ENCODE results near the gene IQCM.

Gene IQCM

DNA sequence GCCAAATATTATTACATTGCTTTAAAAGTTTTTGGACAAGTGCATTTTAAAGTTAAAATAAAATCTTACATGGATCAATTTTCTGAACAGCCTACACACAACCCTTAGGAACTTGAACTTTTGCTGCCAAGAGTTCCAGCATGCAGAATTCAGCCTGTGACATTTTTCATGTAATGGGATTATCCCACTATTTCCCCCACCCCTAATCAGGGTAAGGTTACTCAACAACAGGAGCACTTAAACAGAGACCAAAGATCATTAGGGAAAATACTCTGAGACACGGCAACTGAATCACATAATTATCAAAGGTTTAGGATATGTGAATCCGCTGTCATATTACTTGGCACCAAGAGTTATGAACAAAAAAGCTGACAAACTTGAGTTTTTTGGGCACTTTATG is 47.2 kb downstream of the IQCM start:
- no peak for DNase-seq

DNA sequence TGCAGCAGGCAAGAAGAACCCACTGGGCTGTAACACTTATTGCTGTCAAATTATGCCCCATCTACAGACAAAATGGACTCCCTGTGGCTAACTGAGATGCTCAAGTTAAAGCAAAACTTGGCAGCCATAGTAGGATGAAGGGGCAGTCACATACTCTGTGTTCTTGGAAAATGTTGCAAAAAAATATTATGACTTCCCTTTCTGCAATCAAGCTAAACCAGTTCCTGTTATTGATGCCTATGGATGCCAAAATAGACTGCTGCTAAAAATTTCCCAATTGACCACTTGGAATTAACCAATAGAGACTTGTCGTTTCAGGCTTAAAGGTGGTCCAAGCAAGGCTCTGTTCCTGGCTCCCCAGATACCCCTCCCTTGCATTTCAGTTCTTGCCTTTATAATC is 49.5 kb downstream of the IQCM start:
- no peak for DNase-seq

DNA sequence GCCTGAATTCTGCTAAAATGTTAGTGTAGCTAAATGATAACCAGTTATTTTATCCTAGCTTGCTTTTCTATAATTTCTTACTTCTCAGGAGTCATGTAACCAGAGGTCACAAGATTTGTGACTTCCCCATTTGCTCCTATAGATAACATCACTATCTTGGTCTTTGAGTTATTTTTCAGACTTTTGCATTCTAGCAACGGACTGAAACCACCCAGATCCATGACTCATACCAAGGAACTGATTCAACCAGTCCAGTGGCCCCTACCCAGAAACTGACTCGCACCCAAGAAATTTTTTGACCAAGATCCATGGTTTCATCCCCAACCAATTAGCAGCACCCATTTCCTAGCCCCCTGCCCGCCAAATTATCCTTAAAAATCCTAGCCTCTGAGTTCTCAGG is 50.0 kb downstream of the IQCM start:
- no peak for DNase-seq

DNA sequence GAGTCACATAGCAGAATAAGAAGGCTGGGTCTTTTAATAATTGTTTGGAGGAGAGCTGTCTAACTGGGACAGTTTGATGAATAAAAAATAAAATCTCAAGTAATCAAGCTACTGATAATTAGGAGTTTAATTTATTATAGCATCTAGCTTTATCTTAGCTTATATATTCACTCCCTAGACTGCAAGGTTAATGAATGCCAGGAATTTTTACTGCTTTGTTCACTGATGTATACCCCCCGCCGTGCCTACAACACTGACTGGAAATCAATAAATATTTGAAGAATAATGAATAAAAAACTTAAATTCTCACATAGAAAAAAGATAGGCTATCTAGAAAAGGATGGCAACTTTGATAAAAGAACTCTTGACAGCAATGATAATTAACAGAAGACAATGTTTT is 59.7 kb downstream of the IQCM start:
- no peak for DNase-seq

DNA sequence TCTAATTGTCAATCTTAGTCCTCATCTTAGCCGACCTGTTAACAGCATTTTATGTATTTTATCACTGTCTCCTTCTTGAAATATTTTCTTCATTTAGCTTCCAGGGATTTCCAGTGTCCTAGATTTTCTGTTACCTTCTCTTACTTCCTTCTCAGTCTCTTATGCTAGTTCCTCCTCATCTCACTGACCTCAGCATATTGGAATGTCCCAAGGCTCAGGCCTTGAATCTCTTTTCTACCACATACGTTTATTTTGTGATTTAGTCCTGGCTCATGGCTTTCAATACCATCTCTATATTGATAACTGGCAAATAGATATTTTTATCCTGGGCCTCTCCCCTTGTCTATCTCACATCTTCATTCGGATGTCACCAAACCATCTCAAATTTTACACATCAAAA is 61.1 kb downstream of the IQCM start:
- DNase-seq = no peak

DNA sequence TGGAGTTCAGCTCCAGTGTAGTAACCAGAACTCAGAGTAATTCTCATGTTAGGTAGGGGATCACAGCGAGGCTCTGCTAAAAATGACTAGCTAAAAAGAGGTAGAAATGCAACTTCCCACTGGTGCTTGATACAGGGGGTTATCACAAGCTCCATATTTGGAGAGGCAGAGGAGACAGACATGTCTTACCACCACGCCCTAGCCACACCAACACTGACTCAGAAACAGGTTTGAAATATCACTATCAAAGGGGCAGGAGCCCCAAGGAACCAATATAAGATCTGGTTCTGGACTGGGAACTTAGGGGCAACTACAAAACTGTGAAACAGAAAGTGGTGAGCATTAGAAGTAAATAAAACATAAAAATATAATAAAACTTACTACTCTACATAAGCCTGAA is 62.9 kb downstream of the IQCM start:
- no peak for DNase-seq

DNA sequence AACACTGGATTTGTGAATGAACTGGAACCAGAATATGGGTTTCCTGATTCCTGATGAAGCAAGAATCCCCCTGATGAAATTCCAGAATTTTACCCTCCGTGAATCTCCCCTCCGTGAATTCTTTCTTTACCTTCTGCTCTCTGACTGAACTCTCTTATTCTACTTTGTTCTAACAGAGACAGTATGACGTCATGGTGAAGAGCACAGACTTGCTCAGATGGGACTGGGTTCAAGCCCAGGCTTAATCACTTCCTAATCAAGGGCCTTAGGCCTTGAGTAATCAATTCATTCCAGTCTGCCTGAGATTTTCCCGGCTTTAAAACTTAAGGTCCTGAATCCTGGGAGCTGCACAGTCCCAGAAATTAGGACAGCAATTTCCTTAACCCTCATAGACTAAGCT is 64.5 kb downstream of the IQCM start:
- DNase-seq = no peak

DNA sequence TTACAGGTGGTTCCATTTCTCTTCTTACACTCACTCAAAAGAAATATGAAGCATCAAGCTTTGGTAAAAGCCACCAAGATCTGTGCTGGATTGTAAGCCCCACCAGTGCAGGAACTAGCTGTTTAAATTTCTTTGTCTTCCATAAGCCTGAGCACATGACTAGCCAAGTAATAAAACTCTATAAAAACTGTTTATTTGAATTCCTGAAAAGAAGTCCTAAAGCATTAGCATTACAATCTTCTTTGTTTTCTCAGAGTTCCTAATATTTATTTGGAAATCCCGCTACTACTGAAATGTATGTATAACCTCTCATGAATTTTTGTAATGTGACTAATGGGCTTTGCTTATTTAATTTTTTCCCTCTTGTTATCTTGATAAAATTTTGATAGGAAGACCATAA is 65.9 kb downstream of the IQCM start:
- DNase-seq = no peak

DNA sequence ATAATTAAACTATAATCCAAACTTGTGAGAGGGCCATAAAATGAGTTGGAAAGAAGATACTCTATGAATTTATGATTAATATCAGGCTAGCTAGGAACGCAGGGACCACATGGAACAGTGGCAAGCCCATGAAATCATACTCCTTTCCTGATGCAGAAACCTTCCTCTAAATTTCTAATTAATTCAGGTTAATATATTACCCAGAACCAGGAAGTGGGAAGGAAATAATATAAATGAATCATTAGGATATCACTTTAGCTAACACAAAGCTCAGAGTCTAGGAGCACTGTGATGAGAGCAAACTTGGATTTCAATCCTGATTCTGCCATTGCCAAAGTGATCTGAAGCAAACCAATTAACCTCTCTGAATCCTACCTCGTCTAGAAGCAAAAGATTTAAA is 68.0 kb downstream of the IQCM start:
- no peak for DNase-seq

DNA sequence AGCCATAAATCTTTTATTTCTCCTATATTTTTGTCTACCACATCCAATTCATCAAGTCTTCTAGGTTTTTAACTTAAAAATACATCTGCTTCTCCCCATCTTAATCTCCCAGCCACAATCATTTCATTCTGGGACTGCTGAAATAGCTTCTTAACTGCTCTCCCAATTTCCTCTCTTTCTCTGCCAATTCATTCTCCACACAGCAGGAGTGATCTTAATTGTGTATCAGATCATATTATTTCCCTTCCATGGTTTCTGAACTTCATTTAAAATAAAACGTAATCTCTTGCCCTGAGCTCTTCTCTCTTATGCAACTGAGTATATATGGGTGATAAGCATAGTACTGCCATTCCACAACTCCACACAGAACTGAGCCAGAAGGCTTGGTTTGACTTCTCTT is 69.4 kb downstream of the IQCM start:
- DNase-seq = no peak

DNA sequence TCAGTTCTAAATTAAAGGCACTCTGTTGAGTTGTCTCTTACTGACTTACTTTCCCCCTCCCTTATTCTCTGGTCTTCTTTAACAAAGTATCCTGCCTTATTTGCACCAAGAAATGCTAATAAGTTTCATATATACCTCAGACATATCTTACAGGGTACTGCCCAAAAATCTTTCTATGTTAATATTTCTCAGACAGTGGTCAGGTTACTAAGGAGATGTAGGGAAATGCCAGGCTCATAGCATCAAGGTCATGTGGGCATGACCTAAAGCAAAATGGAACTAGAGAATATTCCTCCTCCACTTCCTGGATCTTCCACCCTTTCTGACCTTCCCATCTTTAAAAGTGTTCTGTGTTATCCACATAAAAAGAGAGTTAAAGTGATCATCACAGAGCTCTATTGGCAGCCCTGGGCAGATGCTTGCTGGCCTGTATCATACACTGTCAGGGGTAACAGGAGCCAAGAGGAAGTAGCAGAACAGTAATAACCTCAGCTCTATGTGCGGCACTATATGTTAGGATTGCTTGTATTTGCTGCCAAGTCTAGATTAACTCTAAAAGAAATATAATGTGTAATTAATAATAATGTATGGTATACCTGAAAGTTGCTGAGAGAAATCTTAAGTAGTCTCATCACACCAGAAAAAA is 74.3 kb downstream of the IQCM start:
- DNase-seq = no peak

DNA sequence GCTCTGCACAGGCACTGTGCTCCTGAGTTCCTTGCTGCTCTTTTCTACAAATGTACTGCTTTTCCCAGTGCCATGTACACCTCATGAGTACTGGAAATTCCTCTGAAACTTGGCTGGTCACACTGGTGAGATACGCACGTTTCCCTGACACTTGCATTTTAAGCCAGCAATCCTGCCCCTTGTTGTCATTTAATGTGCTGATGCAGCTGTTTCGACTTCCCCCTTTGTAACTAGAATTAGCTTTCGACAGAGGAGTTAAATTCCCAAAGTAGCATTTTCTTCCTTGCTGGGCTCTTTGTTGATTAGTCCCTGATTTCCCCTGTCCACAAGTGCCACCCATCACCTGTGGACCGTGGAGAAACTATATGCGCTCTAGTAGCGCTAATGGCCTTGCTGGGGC is 77.5 kb downstream of the IQCM start:
- no peak for DNase-seq

DNA sequence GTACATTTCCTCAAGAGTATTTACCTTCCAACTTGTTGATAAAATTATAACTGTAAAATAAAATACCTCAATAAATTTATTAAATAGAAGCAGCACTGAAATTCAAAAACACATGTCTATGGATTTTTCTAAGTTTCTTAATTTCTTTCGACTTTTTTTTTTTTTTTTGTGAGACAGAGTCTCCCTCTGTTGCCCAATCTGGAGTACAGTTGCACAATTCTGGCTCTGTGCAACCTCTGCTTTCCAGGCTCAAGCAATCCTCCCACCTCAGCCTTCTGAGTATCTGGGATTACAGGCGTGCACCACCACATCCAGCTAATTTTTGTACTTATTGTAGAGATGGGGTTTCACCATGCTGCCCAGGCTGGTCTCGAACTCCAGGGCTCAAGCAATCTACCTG is 79.8 kb downstream of the IQCM start:
- DNase-seq = no peak

DNA sequence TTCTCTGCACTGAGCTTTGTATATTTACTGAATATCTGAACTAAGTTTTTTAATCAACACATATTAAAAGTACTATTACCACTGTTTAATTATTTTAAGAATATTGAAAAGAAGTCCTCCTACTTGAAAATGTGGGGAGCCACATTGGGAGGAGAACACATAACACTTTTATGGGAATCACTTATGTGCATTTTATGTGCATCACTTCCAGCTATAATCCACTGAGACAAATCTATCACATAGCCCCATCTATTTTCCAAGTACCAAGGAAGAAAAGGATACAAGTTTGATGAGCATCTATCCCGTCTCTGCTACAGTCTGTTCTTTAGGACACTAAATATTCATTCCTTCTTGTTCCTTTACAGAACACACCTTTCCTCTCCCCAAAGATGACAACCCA is 87.2 kb downstream of the IQCM start:
- DNase-seq = no peak

DNA sequence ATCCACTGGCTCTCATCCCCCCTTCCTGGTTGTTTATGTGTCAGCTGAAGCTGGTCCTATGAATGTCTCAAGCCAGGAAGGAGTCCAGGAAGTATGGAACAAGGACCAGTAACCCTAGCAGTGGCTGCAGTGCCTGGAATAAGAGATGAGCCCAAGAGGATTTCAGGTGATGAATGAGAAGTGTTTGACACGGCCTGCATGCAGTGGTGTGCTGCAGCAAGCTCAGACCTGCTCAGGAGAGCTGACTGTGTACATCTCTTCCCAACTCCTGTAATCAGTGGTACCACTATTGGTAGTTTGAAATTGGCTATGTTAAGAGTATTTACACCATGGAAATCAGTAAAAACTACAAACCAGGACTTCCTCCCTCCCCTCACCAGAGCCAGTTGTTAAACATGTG is 88.0 kb downstream of the IQCM start:
- DNase-seq = no peak

DNA sequence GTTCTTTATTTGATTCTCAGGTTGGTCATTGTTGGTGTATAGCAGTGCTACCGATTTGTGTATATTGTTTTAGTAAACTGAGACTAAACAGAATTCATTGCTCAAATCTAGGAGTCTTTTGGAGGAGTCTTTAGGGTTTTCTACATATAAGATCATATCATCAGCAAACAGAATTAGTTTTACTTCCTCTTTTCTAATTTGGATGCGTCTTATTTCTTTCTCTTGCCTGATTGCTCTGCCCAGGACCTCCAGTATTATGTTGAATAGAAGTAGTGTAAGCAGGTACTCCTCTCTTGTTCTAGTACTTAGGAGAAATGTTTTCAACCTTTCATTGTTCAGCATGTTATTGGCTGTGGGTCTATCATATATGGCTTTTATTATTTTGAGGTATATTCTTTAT is 92.6 kb downstream of the IQCM start:
- DNase-seq = no peak

DNA sequence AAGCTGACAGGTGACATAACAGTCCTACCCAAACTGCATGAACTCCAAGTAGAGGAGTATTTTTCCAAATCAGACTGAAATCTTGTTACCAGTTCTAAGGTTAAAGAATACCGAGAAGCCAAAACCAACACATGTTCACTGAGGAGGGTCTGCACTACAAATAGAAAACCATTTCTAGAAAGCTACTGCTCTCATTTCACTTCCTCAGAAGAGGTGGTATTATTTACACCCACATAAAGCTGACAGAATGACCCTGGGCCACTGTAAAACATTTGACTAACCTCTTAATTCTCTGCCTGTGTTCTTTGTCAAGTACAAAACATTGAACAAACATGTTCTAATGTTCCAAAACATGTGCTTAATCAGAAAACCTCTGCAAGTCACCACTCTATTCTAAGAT is 95.8 kb downstream of the IQCM start:
- no peak for DNase-seq

DNA sequence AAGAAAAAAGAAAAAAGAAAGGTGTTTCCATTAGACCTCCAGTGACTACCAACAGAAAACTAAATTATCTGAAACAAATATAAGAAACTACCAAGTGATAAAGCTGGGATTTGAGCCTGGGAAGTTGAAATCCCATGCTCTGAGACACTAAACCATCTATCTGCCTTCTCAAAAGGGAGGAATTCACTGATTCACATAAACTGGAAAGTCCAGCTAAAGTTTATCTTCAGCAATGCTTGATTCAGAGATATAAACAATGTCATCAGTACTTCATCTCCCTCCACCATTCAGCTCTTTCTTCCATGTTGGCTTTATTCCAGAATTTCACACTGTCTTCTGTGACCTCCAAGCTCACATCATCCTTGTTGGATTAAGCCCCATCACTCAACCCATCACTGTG is 96.3 kb downstream of the IQCM start:
- DNase-seq = no peak

DNA sequence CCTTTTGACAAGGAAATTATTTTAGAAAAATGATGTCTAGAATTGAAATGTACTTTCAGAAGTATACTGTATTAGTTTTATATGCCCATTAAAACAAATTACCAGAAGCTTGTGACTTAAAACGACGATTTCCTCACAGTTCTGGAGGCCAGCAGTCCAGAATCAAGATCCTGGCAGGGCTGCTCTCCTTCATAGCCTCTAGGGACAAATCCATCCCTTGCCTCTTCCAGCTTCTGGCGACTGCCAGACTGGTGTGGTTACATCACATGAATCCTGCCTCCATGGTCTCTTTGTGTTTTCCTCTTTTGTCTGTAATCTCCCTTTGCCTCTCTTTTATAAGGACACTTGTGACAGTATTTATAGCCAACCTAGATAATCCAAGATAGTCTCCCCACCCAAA is 97.1 kb downstream of the IQCM start:
- no peak for DNase-seq

DNA sequence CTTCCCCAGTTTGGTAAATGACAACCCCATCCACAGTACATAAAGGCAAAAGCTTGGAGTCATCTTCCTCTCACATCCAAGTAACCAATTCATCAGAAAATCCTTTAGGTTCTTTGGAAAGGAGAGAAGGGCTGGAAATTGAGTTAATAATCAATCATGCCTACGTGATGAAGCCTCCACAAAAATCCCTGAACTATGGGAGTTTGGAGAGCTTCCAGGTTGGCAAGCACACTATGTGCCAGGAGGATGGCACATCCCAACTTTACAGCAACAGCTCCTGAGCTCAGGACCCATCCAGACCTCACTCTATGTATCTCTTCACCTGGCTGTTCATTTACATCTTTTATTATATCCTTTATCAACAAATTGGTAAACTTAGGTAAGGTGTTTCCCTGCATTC is 98.9 kb downstream of the IQCM start:
- no peak for DNase-seq

DNA sequence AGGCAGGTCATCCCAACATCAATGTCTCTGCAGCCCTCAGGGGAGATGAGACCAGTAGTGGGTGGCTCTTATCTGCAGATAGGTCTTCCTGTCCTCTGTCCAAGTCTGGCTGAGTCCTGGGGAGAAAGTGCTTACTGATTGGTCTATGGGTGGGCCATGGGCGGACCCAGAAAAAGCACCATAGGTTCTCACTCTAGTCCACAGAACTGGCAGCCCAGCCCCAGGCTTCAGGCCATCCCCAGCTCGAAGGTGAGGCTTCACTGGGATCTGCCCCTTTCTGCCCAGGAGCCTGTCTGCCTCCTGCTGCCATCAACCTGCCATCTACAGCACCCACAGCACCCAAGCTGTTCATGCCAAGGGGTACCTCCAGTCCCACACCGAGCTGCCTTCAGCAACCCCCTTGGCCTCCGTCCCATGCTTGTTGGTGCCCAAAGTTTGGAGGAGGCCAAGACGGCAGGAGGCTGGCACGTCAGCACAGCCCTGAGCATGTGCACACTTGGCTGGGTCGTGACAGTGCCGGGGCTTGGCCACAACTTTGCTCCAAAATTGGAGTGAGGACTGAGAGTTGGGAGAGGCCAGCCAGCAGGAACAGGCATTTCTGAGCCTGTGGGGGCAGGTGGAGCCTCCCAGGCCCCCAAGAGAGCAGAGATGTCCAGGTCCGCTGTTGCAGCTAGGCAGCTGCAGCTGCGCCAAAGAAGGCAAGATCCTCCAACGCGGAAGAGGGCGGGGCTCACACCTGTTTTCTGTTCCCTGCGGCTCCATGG is 99.6 kb downstream of the IQCM start:
- DNase-seq = no peak

DNA sequence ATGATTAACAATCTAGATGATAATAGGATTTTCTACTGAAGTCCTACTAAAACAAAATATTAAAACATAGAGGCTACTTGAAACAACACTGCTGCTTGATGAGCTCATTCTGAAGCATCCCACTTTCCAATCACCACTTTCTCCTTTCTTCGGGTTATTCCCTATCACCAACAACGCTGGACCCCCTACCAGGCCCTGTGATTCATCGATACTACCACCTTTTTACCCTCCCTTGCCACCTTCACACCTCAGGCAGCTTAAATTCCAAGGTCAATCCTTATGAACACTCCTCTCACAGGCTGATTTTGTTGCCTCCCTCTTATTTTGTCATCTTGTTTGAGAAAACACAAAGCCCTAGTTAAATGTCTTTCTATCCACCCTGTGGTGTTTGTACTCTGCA is 102.6 kb downstream of the IQCM start:
- DNase-seq = no peak

DNA sequence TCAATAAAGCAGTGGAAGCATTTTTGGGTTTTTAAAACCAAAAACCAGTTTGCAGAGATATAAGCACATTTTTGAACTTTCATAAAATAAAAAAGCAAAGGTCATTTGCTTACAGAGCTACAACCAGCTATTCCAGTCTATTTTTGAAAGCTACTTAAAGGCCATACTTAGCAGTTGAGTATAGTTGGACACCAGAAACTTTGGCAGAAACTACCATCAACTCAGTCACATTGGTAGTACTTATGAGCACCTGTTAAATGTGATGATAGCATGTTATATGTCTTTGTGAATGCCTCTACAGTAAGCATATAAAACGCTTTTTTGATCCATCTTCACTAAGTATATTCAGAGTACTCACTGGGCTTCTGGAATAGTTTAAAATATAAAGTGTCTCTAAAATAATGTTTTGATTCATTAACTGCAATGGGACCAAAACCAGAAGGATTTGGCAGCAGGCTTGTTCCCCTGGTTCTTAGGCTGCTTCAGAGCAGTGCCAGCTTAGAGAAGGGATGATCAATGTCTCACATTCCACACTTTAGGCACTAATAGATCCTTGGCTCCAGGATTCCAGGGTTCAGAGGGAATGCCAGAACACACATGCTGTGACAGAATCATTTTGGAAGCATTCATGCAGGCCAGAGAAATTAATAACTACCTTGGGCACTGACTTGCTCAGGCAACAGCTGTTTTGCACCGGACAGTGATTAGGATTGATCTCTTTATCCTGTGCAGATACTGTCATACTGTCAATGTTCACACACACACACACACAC is 103.9 kb downstream of the IQCM start:
- DNase-seq = no peak

DNA sequence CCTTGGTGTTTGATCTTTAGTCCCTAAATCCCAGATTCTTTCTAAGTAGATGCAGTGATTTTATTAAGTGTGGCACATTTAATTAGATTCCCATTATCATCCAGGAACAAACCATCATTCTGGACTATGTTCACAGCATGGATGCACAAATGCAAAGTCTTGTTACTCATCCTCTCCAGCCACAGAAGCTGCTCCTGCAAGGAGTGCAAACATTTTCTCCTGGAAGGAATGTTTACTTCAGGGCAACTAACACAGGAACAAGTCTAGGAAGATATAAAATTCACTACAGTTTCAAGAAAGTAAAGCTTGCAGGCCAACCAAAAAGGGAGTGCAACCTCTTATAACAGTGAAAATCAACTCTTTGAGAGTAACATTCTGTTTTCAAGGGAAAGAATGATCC is 106.0 kb downstream of the IQCM start:
- DNase-seq = no peak

Data from NCI-H2081 (cell line).